Testis (tissue), 2 donors: ENCODE data around the gene PANX3.

Source experiments
- CTCF ChIP-seq, 3 experiments: fragments of 450-650 bp in 2 of 3; fragments of 200-600 bp in 1 of 3; sonication (generic) in 1 of 3; IDR thresholded peaks; one replicate each; pipeline ENCODE4 v1.5.1; 2016 to 2019; ENCODE audit warnings: antibody characterized with exemption in 3 of 3, mild to moderate bottlenecking in 2 of 3, moderate library complexity in 1 of 3
- POLR2A ChIP-seq: fragments of 450-650 bp; IDR thresholded peaks from one replicate; pipeline ENCODE4 v1.6.1; 2017; ENCODE audit warnings: antibody characterized with exemption, mild to moderate bottlenecking, moderate library complexity

- no peak for TF ChIP-seq CTCF (IDR thresholded peaks at IDR 0.05)
- no peak for TF ChIP-seq POLR2A
Observed at GRCh38 chr11:124635932-124636331, 24.7 kb downstream of the PANX3 start.
